Mucosa of stomach (tissue), 1 donor: ENCODE data around the gene PROB1.
A peak's percentile ranks its signal among the peaks of the same experiment; 100 is the strongest.
"Not testable (repeated sequence)": the region's sequence is repeated elsewhere in the genome, so short reads cannot be mapped to it uniquely, and the experiment has no call there.

Experiments used
- H3K27me3 ChIP-seq: one replicate; pipeline ENCODE4 v1.7.0; 2013; ENCODE audit warnings: mild to moderate bottlenecking, low read length; ENCODE audit not compliant: control insufficient read depth, insufficient read depth
- H3K36me3 ChIP-seq: one replicate; pipeline ENCODE4 v1.7.0; 2013; ENCODE audit warnings: low read length; ENCODE audit not compliant: control insufficient read depth, insufficient read depth
- H3K4me1 ChIP-seq: one replicate; pipeline ENCODE4 v1.7.0; 2013; ENCODE audit warnings: mild to moderate bottlenecking, low read length; ENCODE audit not compliant: control insufficient read depth, insufficient read depth
- H3K4me3 ChIP-seq: one replicate; pipeline ENCODE4 v1.7.0; 2013; ENCODE audit warnings: low read length
- H3K9ac ChIP-seq: one replicate; pipeline ENCODE4 v1.7.0; 2013; ENCODE audit warnings: mild to moderate bottlenecking, low read length, moderate library complexity
- H3K9me3 ChIP-seq: one replicate; pipeline ENCODE4 v1.7.0; 2013; ENCODE audit warnings: mild to moderate bottlenecking, low read length, moderate library complexity; ENCODE audit not compliant: control insufficient read depth
- donor health status: Pancreatic carcinoma.

PROB1 gene

GRCh38 chr5:139394654-139395566 lies at the start of gene PROB1:
PROB1 (minus strand) TSS chr5:139395104; CDS start chr5:139395081, 23 bp downstream.
- Histone ChIP-seq H3K4me3 (no peak within 1 kb of the TSS), H3K9me3 (no peaks in the 10 kb centered on the region), H3K36me3 (no peaks in the 10 kb centered on the region), H3K4me1 (peaks cover 22% of the 10 kb centered on the region), H3K27me3 (peaks cover 4% of the 10 kb centered on the region), H3K9ac (no peak within 1 kb of the TSS)

- Histone ChIP-seq H3K9me3 (no peaks in the 10 kb centered on the region), H3K9ac (no peak overlapping the region), H3K36me3 (no peaks in the 10 kb centered on the region), H3K27me3 (no peaks in the 10 kb centered on the region), H3K4me3 (no peak overlapping the region), H3K4me1 (no peaks in the 10 kb centered on the region)
Measured at GRCh38 chr5:139443831-139444453, 49.0 kb upstream of the PROB1 start.

- not testable (repeated sequence) for H3K9me3 ChIP-seq, H3K4me1 ChIP-seq, H3K27me3 ChIP-seq, H3K9ac ChIP-seq, H3K36me3 ChIP-seq, H3K4me3 ChIP-seq
Measured at GRCh38 chr5:139440416-139440815, 45.5 kb upstream of the PROB1 start.

GRCh38 chr5:139439013-139439903 lies 44.4 kb upstream of the PROB1 start, which contains the start of gene DNAJC18:
DNAJC18 (minus strand) TSS chr5:139439525; CDS start chr5:139439445, 80 bp downstream.
- H3K27me3 ChIP-seq, result no peaks in the 10 kb centered on the region
- peak within 1 kb of the TSS; percentile 86 for H3K9ac ChIP-seq
- no peaks in the 10 kb centered on the region for H3K9me3 ChIP-seq
- no peaks in the 10 kb centered on the region for H3K36me3 ChIP-seq
- H3K4me1 ChIP-seq, result peaks cover 3% of the 10 kb centered on the region
- H3K4me3 ChIP-seq, result peak within 1 kb of the TSS; percentile 70

- Histone ChIP-seq H3K4me1 (peaks cover 3% of the 10 kb centered on the region), H3K4me3 (no peak overlapping the region), H3K9ac (peak overlapping the region; percentile 86), H3K36me3 (no peaks in the 10 kb centered on the region), H3K27me3 (no peaks in the 10 kb centered on the region), H3K9me3 (no peaks in the 10 kb centered on the region)
Measured at GRCh38 chr5:139438707-139439012, 43.8 kb upstream of the PROB1 start.

- peaks cover 3% of the 10 kb centered on the region for H3K4me1 ChIP-seq
- H3K9ac ChIP-seq, result no peak overlapping the region
- no peaks in the 10 kb centered on the region for H3K27me3 ChIP-seq
- no peaks in the 10 kb centered on the region for H3K36me3 ChIP-seq
- no peak overlapping the region for H3K4me3 ChIP-seq
- H3K9me3 ChIP-seq, result no peaks in the 10 kb centered on the region
Measured at GRCh38 chr5:139435676-139436075, 40.8 kb upstream of the PROB1 start.

GRCh38 chr5:139431706-139432105 lies 36.8 kb upstream of the PROB1 start:
- H3K27me3 ChIP-seq, result no peaks in the 10 kb centered on the region
- no peaks in the 10 kb centered on the region for H3K36me3 ChIP-seq
- no peak overlapping the region for H3K9ac ChIP-seq
- no peaks in the 10 kb centered on the region for H3K9me3 ChIP-seq
- no peaks in the 10 kb centered on the region for H3K4me1 ChIP-seq
- no peak overlapping the region for H3K4me3 ChIP-seq

- H3K4me1 ChIP-seq, result no peaks in the 10 kb centered on the region
- H3K27me3 ChIP-seq, result no peaks in the 10 kb centered on the region
- H3K4me3 ChIP-seq, result no peak overlapping the region
- H3K9me3 ChIP-seq, result no peaks in the 10 kb centered on the region
- no peak overlapping the region for H3K9ac ChIP-seq
- H3K36me3 ChIP-seq, result no peaks in the 10 kb centered on the region
Measured at GRCh38 chr5:139430015-139430414, 35.1 kb upstream of the PROB1 start.

GRCh38 chr5:139426203-139426885 lies 31.4 kb upstream of the PROB1 start:
- H3K27me3 ChIP-seq, result no peaks in the 10 kb centered on the region
- H3K9me3 ChIP-seq, result no peaks in the 10 kb centered on the region
- H3K9ac ChIP-seq, result no peak overlapping the region
- no peaks in the 10 kb centered on the region for H3K36me3 ChIP-seq
- H3K4me1 ChIP-seq, result no peaks in the 10 kb centered on the region
- no peak overlapping the region for H3K4me3 ChIP-seq

GRCh38 chr5:139425497-139425896 lies 30.6 kb upstream of the PROB1 start:
- no peak overlapping the region for H3K4me3 ChIP-seq
- H3K9me3 ChIP-seq, result no peaks in the 10 kb centered on the region
- no peak overlapping the region for H3K9ac ChIP-seq
- H3K4me1 ChIP-seq, result no peaks in the 10 kb centered on the region
- no peaks in the 10 kb centered on the region for H3K27me3 ChIP-seq
- H3K36me3 ChIP-seq, result no peaks in the 10 kb centered on the region

- Histone ChIP-seq H3K9ac (no peak overlapping the region), H3K4me1 (peaks cover 4% of the 10 kb centered on the region), H3K4me3 (no peak overlapping the region), H3K9me3 (no peaks in the 10 kb centered on the region), H3K27me3 (no peaks in the 10 kb centered on the region), H3K36me3 (no peaks in the 10 kb centered on the region)
Measured at GRCh38 chr5:139422307-139422893, 27.5 kb upstream of the PROB1 start.
